ENCODE measurements around the gene USP34.
"Not testable (repeated sequence)": the region's sequence is repeated elsewhere in the genome, so short reads cannot be mapped to it uniquely, and the experiment has no call there.

The USP34 gene

GRCh38 chr2:61149074-61149473 lies 321.8 kb downstream of the USP34 start:
- H4K20me1 ChIP-seq (ENCODE audit: low read depth, low read length): no peaks in the 10 kb centered on the region
- no peak overlapping the region for H3K9ac ChIP-seq (ENCODE audit: low read length)
- no peaks in the 10 kb centered on the region for H3K27me3 ChIP-seq (ENCODE audit: low read length)
- TF ChIP-seq, protein P1, sequence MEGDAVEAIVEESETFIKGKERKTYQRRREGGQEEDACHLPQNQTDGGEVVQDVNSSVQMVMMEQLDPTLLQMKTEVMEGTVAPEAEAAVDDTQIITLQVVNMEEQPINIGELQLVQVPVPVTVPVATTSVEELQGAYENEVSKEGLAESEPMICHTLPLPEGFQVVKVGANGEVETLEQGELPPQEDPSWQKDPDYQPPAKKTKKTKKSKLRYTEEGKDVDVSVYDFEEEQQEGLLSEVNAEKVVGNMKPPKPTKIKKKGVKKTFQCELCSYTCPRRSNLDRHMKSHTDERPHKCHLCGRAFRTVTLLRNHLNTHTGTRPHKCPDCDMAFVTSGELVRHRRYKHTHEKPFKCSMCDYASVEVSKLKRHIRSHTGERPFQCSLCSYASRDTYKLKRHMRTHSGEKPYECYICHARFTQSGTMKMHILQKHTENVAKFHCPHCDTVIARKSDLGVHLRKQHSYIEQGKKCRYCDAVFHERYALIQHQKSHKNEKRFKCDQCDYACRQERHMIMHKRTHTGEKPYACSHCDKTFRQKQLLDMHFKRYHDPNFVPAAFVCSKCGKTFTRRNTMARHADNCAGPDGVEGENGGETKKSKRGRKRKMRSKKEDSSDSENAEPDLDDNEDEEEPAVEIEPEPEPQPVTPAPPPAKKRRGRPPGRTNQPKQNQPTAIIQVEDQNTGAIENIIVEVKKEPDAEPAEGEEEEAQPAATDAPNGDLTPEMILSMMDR (IDR thresholded peaks at IDR 0.05; ENCODE audit: insufficient read depth, low read length, poor library complexity, severe bottlenecking): no peak
- TF ChIP-seq EZH2phosphoT487 (conservative IDR thresholded peaks at IDR 0.05; ENCODE audit: low read length): no peak
- H3K4me3 ChIP-seq (ENCODE audit: insufficient read depth, low read length, poor library complexity, severe bottlenecking): no peak overlapping the region
- H3K27ac ChIP-seq (ENCODE audit: low read depth, low read length): no peak overlapping the region
- no peaks in the 10 kb centered on the region for H3K36me3 ChIP-seq (ENCODE audit: low read length)
- no peaks in the 10 kb centered on the region for H3K9me2 ChIP-seq (replicated peaks; ENCODE audit: insufficient read depth, low read length)
- H2AFZ ChIP-seq (ENCODE audit: low read depth, low read length, severe bottlenecking): no peak overlapping the region
- peaks cover 11% of the 10 kb centered on the region for H3F3A ChIP-seq (ENCODE audit: insufficient read depth)
- no peak overlapping the region for H3K4me2 ChIP-seq (ENCODE audit: low read depth, low read length, poor library complexity, severe bottlenecking)
- H3K9me3 ChIP-seq (ENCODE audit: insufficient read depth, low read length): no peaks in the 10 kb centered on the region
- H3K79me2 ChIP-seq (ENCODE audit: insufficient read depth, low read length): peaks cover 8% of the 10 kb centered on the region

DNA sequence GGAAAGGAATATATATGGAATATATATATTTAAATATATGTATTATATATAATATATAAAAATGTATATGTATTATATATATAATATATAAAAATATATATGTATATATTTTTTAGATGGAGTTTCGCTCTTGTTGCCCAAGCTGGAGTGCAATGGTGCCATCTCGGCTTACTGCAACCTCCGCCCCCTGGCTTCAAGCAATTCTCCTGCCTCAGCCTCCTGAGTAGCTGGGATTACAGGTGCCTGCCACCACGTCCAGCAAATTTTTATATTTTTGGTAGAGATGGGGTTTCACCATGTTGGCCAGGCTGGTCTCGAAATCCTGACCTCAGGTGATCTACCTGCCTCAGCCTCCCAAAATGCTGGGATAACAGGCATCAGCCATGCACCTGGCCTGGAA lies 322.8 kb downstream of the USP34 start:
- not testable (repeated sequence) for H2AFZ ChIP-seq (ENCODE audit: low read depth, low read length, severe bottlenecking); H3K9me3 ChIP-seq (ENCODE audit: insufficient read depth, low read length); H3K4me3 ChIP-seq (ENCODE audit: insufficient read depth, low read length, poor library complexity, severe bottlenecking); H3K27me3 ChIP-seq (ENCODE audit: low read length); H3K4me2 ChIP-seq (ENCODE audit: low read depth, low read length, poor library complexity, severe bottlenecking); H3K27ac ChIP-seq (ENCODE audit: low read depth, low read length); H3K36me3 ChIP-seq (ENCODE audit: low read length); H3K9me2 ChIP-seq (replicated peaks; ENCODE audit: insufficient read depth, low read length); H4K20me1 ChIP-seq (ENCODE audit: low read depth, low read length); H3K79me2 ChIP-seq (ENCODE audit: insufficient read depth, low read length); H3K9ac ChIP-seq (ENCODE audit: low read length)
- peaks cover 18% of the 10 kb centered on the region for H3F3A ChIP-seq (ENCODE audit: insufficient read depth)

GRCh38 chr2:61145990-61146389 lies 324.9 kb downstream of the USP34 start:
- H3K9me3 ChIP-seq (ENCODE audit: insufficient read depth, low read length): no peaks in the 10 kb centered on the region
- peak overlapping the region; percentile 80 for H3K4me2 ChIP-seq (ENCODE audit: low read depth, low read length, poor library complexity, severe bottlenecking)
- peaks cover 8% of the 10 kb centered on the region for H3K79me2 ChIP-seq (ENCODE audit: insufficient read depth, low read length)
- no peak overlapping the region for H3K27ac ChIP-seq (ENCODE audit: low read depth, low read length)
- no peaks in the 10 kb centered on the region for H3K36me3 ChIP-seq (ENCODE audit: low read length)
- H3F3A ChIP-seq (ENCODE audit: insufficient read depth): peaks cover 23% of the 10 kb centered on the region
- TF ChIP-seq, protein P1 (IDR thresholded peaks at IDR 0.05; ENCODE audit: insufficient read depth, low read length, poor library complexity, severe bottlenecking): no peak
- TF ChIP-seq EZH2phosphoT487 (conservative IDR thresholded peaks at IDR 0.05; ENCODE audit: low read length): no peak
- no peak overlapping the region for H3K4me3 ChIP-seq (ENCODE audit: insufficient read depth, low read length, poor library complexity, severe bottlenecking)
- no peaks in the 10 kb centered on the region for H3K9me2 ChIP-seq (replicated peaks; ENCODE audit: insufficient read depth, low read length)
- H3K27me3 ChIP-seq (ENCODE audit: low read length): no peaks in the 10 kb centered on the region
- H4K20me1 ChIP-seq (ENCODE audit: low read depth, low read length): no peaks in the 10 kb centered on the region
- H3K9ac ChIP-seq (ENCODE audit: low read length): no peak overlapping the region
- H2AFZ ChIP-seq (ENCODE audit: low read depth, low read length, severe bottlenecking): no peak overlapping the region

DNA sequence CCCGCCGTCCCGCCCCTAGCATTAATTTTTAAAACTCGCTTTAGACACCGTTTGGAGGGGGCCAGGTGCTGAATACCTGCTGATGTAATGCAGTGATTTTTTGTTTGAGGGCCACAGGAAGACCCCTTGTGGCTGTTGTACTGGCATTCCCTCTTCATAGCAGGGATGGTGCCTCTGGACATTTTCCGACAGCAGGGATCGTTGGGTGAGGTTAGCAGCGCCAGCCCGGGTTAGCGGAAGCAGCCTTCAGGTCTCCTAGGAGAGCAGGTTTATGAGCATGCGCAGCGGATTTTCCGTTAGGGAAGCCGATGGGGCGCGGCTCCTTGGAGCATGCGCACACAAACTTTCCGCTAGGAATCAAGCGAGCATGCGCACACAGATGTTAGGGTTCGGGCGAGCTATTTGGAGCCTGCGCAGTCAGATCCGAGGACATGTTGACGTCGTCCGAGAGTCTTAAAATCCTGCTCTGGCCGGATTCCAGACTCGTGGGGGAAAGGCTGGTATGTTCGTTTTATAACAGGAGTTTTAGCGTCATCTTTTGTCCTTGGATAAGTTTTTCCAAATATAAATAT lies 326.1 kb downstream of the USP34 start:
- peak overlapping the region; percentile 80 for H3K4me2 ChIP-seq (ENCODE audit: low read depth, low read length, poor library complexity, severe bottlenecking)
- no peaks in the 10 kb centered on the region for H3K9me3 ChIP-seq (ENCODE audit: insufficient read depth, low read length)
- H3K4me3 ChIP-seq (ENCODE audit: insufficient read depth, low read length, poor library complexity, severe bottlenecking): peak overlapping the region; percentile 98
- TF ChIP-seq EZH2phosphoT487 (conservative IDR thresholded peaks at IDR 0.05; ENCODE audit: low read length): no peak
- TF ChIP-seq, protein P1 (IDR thresholded peaks at IDR 0.05; ENCODE audit: insufficient read depth, low read length, poor library complexity, severe bottlenecking): no peak
- H3F3A ChIP-seq (ENCODE audit: insufficient read depth): peaks cover 23% of the 10 kb centered on the region
- no peaks in the 10 kb centered on the region for H3K36me3 ChIP-seq (ENCODE audit: low read length)
- H4K20me1 ChIP-seq (ENCODE audit: low read depth, low read length): no peaks in the 10 kb centered on the region
- no peaks in the 10 kb centered on the region for H3K27me3 ChIP-seq (ENCODE audit: low read length)
- H3K9ac ChIP-seq (ENCODE audit: low read length): peak overlapping the region; percentile 66
- no peaks in the 10 kb centered on the region for H3K9me2 ChIP-seq (replicated peaks; ENCODE audit: insufficient read depth, low read length)
- H3K27ac ChIP-seq (ENCODE audit: low read depth, low read length): peak overlapping the region; percentile 72
- peaks cover 8% of the 10 kb centered on the region for H3K79me2 ChIP-seq (ENCODE audit: insufficient read depth, low read length)
- H2AFZ ChIP-seq (ENCODE audit: low read depth, low read length, severe bottlenecking): peak overlapping the region; percentile 71

All from SU-DHL-6 (cell line).